Measurements from ENCODE around the gene RRBP1.

The RRBP1 gene

DNA sequence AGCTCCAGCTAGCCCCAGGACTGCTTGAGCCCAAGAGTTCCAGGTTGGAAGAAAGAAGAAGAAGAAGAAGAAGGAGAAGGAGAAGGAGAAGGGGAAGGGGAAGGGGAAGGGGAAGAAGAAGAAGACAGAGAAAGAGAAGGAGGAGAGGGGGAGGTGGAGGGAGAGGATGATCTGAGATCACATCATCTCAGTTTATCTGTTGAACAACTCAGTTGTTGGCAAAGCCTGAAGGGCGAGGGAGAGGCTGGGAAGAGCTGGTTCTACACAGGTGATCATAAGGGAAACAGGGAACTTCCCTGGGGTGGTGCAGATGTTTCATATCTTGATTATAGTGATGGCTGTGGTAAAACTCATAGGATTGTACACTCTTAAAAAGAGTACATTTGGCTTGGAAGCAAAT lies 3.1 kb upstream of the RRBP1 start:
- H3K4me3 ChIP-seq (ENCODE audit: low read length): no peak overlapping the region
- no peak for TF ChIP-seq CTCF (IDR thresholded peaks at IDR 0.05; ENCODE audit: low read length)
- no peak for TF ChIP-seq EZH2phosphoT487 (IDR thresholded peaks at IDR 0.05; ENCODE audit: low read length)
- no peak for TF ChIP-seq EZH2 (optimal IDR thresholded peaks at IDR 0.05; ENCODE audit: low read depth, low read length)
- H3K27ac ChIP-seq (ENCODE audit: low read length): no peak overlapping the region
- H3K9ac ChIP-seq (ENCODE audit: low read length): no peak overlapping the region
- H3K4me2 ChIP-seq (ENCODE audit: low read depth, low read length): no peak overlapping the region
- H4K20me1 ChIP-seq (ENCODE audit: insufficient read depth, low read length): peaks cover 6% of the 10 kb centered on the region
- H3K79me2 ChIP-seq (ENCODE audit: low read length): peaks cover 10% of the 10 kb centered on the region
- H3K27me3 ChIP-seq (replicated peaks; ENCODE audit: insufficient read depth, low read length): no peaks in the 10 kb centered on the region
- no peaks in the 10 kb centered on the region for H3K9me3 ChIP-seq (replicated peaks; ENCODE audit: insufficient read depth, low read length)
- no peak overlapping the region for H2AFZ ChIP-seq (ENCODE audit: low read length)
- peaks cover 5% of the 10 kb centered on the region for H3K4me1 ChIP-seq (ENCODE audit: low read length)
- no peaks in the 10 kb centered on the region for H3K9me2 ChIP-seq (replicated peaks; ENCODE audit: insufficient read depth, low read length)
- H3F3A ChIP-seq (ENCODE audit: insufficient read depth, low read length): no peaks in the 10 kb centered on the region; the same call in 1 of the 2 replicates
- no peak for DNase-seq
- no peaks in the 10 kb centered on the region for H3K36me3 ChIP-seq (replicated peaks; ENCODE audit: insufficient read depth, low read length)

DNA sequence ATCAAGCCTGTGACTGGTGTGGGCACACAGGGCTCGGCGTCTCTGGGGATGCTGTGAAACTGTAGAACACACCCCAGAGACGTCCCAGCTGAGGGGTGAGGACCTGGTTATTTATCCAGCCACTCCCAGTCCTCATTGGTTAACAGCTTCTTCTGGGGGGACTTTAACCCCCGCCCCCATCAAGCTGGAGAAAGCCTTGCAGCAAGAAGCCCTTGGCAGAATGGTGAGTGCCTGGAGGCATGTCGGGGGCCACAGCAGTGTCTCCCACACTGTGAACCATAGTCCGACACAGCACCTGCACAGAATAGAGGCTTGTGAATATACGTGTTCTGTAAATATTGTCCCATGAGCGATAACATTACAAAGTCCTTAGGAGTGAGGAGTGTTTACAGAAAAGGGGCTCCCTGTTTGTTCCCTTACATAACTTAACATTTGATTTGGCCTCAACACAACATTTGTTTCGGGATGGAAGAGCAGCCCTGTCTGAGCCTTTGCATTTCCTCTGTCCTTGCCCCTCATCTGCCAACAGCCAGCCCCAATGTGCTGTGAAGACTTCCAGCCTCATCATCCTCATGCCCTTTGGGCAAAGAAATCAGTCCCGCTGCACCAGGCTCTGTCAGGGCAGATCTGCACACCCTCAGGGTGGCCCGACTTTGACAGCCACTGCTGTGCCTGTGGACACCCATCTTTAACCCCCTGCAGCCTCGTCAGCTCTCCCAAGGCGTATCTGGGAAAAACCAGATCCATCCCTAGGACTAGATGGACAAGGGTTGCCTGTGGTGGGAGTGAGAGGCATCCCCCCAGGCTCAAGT lies 2.2 kb upstream of the RRBP1 start:
- Histone ChIP-seq H3K9me3 (replicated peaks; ENCODE audit: insufficient read depth, low read length) (no peaks in the 10 kb centered on the region), H3K9ac (ENCODE audit: low read length) (no peak overlapping the region), H3K27ac (ENCODE audit: low read length) (no peak overlapping the region), H3K4me2 (ENCODE audit: low read depth, low read length) (no peak overlapping the region), H3K4me1 (ENCODE audit: low read length) (peaks cover 14% of the 10 kb centered on the region), H3K36me3 (replicated peaks; ENCODE audit: insufficient read depth, low read length) (peaks cover 4% of the 10 kb centered on the region), H3F3A (ENCODE audit: insufficient read depth, low read length) (no peaks in the 10 kb centered on the region; the same call in 1 of the 2 replicates), H3K79me2 (ENCODE audit: low read length) (peaks cover 19% of the 10 kb centered on the region), H4K20me1 (ENCODE audit: insufficient read depth, low read length) (peaks cover 15% of the 10 kb centered on the region), H3K27me3 (replicated peaks; ENCODE audit: insufficient read depth, low read length) (no peaks in the 10 kb centered on the region), H3K4me3 (ENCODE audit: low read length) (no peak overlapping the region), H2AFZ (ENCODE audit: low read length) (no peak overlapping the region), H3K9me2 (replicated peaks; ENCODE audit: insufficient read depth, low read length) (no peaks in the 10 kb centered on the region)
- TF ChIP-seq EZH2 (optimal IDR thresholded peaks at IDR 0.05; ENCODE audit: low read depth, low read length) (no peak), EZH2phosphoT487 (IDR thresholded peaks at IDR 0.05; ENCODE audit: low read length) (no peak), CTCF (IDR thresholded peaks at IDR 0.05; ENCODE audit: low read length) (no peak)
- DNase-seq: no peak

DNA sequence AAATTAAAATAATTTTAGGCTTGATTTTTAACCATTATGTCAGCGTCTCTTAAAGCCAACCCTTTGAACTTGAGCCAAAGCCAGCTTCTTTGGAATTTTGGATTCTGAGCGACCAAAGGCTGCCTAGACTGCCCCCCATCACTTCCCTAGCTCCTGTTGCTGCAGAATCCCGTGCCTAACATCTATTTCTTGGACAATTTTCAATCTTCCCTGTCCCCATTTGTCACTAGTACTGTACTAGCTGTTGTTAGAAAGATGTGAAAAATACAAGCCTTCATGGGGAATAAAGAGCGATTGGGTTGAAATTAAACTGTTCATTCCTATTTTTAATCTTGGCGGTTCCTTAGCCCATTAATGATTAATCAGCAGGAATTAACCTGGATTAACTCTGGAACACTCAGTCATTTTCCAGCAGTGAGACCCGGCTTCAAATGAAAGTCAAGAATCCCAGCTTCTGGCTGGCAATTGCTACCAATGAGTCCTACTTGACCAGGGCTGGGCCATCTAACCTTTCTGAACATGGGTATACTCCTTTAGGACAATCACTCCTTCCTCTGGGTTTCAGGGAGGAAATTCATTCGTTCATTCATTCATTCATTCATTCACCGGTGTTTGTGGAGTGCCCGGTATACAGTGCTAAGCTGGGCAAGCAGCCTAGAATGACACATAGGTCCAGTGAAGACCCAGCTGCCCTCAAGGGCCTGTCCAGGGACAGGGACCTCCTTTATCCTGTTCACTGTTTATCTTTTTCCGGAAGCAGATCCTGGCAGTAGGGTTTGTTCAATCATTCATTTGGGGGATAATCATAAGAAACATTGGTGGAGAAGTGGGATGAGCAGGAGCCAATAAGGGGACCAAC lies 1.4 kb upstream of the RRBP1 start:
- Histone ChIP-seq H3K27ac (ENCODE audit: low read length) (no peak overlapping the region), H3K79me2 (ENCODE audit: low read length) (peaks cover 28% of the 10 kb centered on the region), H3K4me3 (ENCODE audit: low read length) (no peak overlapping the region)

More for the DNA sequence above, 1.4 kb upstream of the RRBP1 start:
- Histone ChIP-seq H3K4me2 (ENCODE audit: low read depth, low read length) (no peak overlapping the region; the same call in 1 of the 2 replicates), H2AFZ (ENCODE audit: low read length) (no peak overlapping the region), H3F3A (ENCODE audit: insufficient read depth, low read length) (peaks cover 5% of the 10 kb centered on the region; the same call in 1 of the 2 replicates), H3K9me3 (replicated peaks; ENCODE audit: insufficient read depth, low read length) (no peaks in the 10 kb centered on the region), H3K9me2 (replicated peaks; ENCODE audit: insufficient read depth, low read length) (no peaks in the 10 kb centered on the region), H3K4me1 (ENCODE audit: low read length) (peaks cover 22% of the 10 kb centered on the region), H3K36me3 (replicated peaks; ENCODE audit: insufficient read depth, low read length) (peaks cover 12% of the 10 kb centered on the region), H3K27me3 (replicated peaks; ENCODE audit: insufficient read depth, low read length) (no peaks in the 10 kb centered on the region), H3K9ac (ENCODE audit: low read length) (no peak overlapping the region), H4K20me1 (ENCODE audit: insufficient read depth, low read length) (peaks cover 24% of the 10 kb centered on the region)
- TF ChIP-seq EZH2 (optimal IDR thresholded peaks at IDR 0.05; ENCODE audit: low read depth, low read length) (no peak), CTCF (IDR thresholded peaks at IDR 0.05; ENCODE audit: low read length) (no peak), EZH2phosphoT487 (IDR thresholded peaks at IDR 0.05; ENCODE audit: low read length) (no peak)
- DNase-seq: no peak
